CD4-positive, alpha-beta T cell (primary cell): ENCODE measurements around the gene PDGFA. TPM values are rescaled to one million over a fixed set of nuclear protein-coding genes. Genes with fewer than 3 reads are reported as not detected.

Experiments used
- ATAC-seq: fragments of 200-7000 bp; cut with Tn5 transposase; one replicate; pipeline ENCODE4 v1.10.0; 2022; ENCODE audit warnings: mild to moderate bottlenecking; ENCODE audit not compliant: poor library complexity
- CTCF ChIA-PET: fragments of 350-600 bp; sonication (Branson Sonifier 250); formaldehyde crosslinking; loops from one replicate; lab custom pipeline; 2021; ENCODE audit warnings: antibody characterized with exemption, inconsistent platforms; lab: Charles Lee
- POLR2A ChIA-PET: fragments of 350-600 bp; sonication (Branson Sonifier 250); formaldehyde crosslinking; loops from one replicate; lab custom pipeline; 2021; ENCODE audit warnings: antibody characterized with exemption, inconsistent platforms; lab: Charles Lee
- DNase-seq, 14 experiments: peaks; one replicate each; pipeline ENCODE4 v3.0.0-alpha.2; 2013 to 2020; ENCODE audit warnings: mixed read lengths in 2 of 14
- H3K27ac ChIP-seq, 2 donors: one replicate each; pipeline versions ENCODE4 v1.5.1 to v1.7.0; 2013; ENCODE audit warnings: low read length in 2 of 2, low read depth in 1 of 2, mild to moderate bottlenecking in 1 of 2
- H3K27me3 ChIP-seq, 2 experiments: 1 replicate in 1 of 2; 2 replicates in 1 of 2; pipeline versions ENCODE4 v1.6.1 to v1.7.0; 2013; ENCODE audit warnings: low read length in 2 of 2, control low read depth in 1 of 2, mild to moderate bottlenecking in 1 of 2, moderate library complexity in 1 of 2; ENCODE audit not compliant: insufficient read depth in 2 of 2, control insufficient read depth in 1 of 2
- H3K36me3 ChIP-seq: one replicate; pipeline ENCODE4 v1.6.1; 2013; ENCODE audit warnings: low read length, control low read depth; ENCODE audit not compliant: insufficient read depth
- H3K4me1 ChIP-seq: one replicate; pipeline ENCODE4 v1.6.1; 2013; ENCODE audit warnings: low read length, control low read depth; ENCODE audit not compliant: insufficient read depth
- H3K4me3 ChIP-seq: one replicate; pipeline ENCODE4 v1.5.1; 2013; ENCODE audit warnings: mild to moderate bottlenecking, low read length, moderate library complexity
- H3K9me3 ChIP-seq, 2 experiments: 1 replicate in 1 of 2; 2 replicates in 1 of 2; pipeline versions ENCODE4 v1.6.1 to v1.7.0; 2013; ENCODE audit warnings: low read length in 2 of 2, mild to moderate bottlenecking in 2 of 2, control low read depth in 1 of 2, moderate library complexity in 1 of 2; ENCODE audit not compliant: control insufficient read depth in 1 of 2, insufficient read depth in 1 of 2
- H3K27ac Mint-ChIP-seq: one replicate; pipeline ENCODE4 v1.8.0; 2020; ENCODE audit warnings: mixed read lengths
- H3K27me3 Mint-ChIP-seq: one replicate; pipeline ENCODE4 v1.8.0; 2021; ENCODE audit warnings: mixed read lengths
- H3K36me3 Mint-ChIP-seq: one replicate; pipeline ENCODE4 v1.8.0; 2021; ENCODE audit warnings: low read depth, mixed read lengths
- H3K4me1 Mint-ChIP-seq: one replicate; pipeline ENCODE4 v1.8.0; 2021; ENCODE audit warnings: low read depth, mixed read lengths
- H3K4me3 Mint-ChIP-seq: one replicate; pipeline ENCODE4 v1.8.0; 2020; ENCODE audit warnings: mild to moderate bottlenecking, mixed read lengths
- H3K9me3 Mint-ChIP-seq: one replicate; pipeline ENCODE4 v1.8.0; 2020; ENCODE audit warnings: mixed read lengths
- intact Hi-C, 2 experiments: fragments of 100-400 bp; cut with DNase I in 1 of 2; cut with micrococcal nuclease in 1 of 2; formaldehyde crosslinking; loops; one replicate each; pipeline versions ENCODE4 v1.15.1 to v1.9.0; 2023 to 2025; cut with DNase I, micrococcal nuclease
- total RNA-seq, 174 experiments: library from RNA in 2 of 174; stranded (reverse) in 2 of 174; gene quantifications; one replicate each; pipeline ENCODE4 v1.2.3 and lab custom pipeline; 2021 to 2026
- TF ChIP-seq, protein P1 (sequence below): fragments of 200-600 bp; IDR thresholded peaks from one replicate; pipeline ENCODE4 v1.8.0; 2022; ENCODE audit warnings: antibody characterized with exemption, mild to moderate bottlenecking

Gene PDGFA
- total RNA-seq, 2 experiments from 2014 or later = 0.55 to 0.70 TPM

GRCh38 chr7:447523-447922 lies 72.1 kb downstream of the PDGFA start:
- H3K9me3 Mint-ChIP-seq = no peaks in the 10 kb centered on the region
- ATAC-seq (no peak), DNase-seq (no peak)
- ChIA-PET POLR2A (no interaction called here), CTCF (interaction anchor here (1.3 kb wide), 1 partner anchor 40 kb away, joined by 3 read pairs; no protein-coding TSS in a partner anchor)
- H3K4me1 ChIP-seq = peaks cover 6% of the 10 kb centered on the region
- peaks cover 9% of the 10 kb centered on the region for H3K4me1 Mint-ChIP-seq
- H3K36me3 ChIP-seq = no peaks in the 10 kb centered on the region
- H3K36me3 Mint-ChIP-seq = no peaks in the 10 kb centered on the region
- H3K27ac ChIP-seq = no peak overlapping the region
- intact Hi-C loops = no loop called here
- H3K4me3 Mint-ChIP-seq = no peak overlapping the region
- H3K9me3 ChIP-seq = peaks cover 0 to 13% of the 10 kb centered on the region in 2 experiments
- TF ChIP-seq, protein P1, sequence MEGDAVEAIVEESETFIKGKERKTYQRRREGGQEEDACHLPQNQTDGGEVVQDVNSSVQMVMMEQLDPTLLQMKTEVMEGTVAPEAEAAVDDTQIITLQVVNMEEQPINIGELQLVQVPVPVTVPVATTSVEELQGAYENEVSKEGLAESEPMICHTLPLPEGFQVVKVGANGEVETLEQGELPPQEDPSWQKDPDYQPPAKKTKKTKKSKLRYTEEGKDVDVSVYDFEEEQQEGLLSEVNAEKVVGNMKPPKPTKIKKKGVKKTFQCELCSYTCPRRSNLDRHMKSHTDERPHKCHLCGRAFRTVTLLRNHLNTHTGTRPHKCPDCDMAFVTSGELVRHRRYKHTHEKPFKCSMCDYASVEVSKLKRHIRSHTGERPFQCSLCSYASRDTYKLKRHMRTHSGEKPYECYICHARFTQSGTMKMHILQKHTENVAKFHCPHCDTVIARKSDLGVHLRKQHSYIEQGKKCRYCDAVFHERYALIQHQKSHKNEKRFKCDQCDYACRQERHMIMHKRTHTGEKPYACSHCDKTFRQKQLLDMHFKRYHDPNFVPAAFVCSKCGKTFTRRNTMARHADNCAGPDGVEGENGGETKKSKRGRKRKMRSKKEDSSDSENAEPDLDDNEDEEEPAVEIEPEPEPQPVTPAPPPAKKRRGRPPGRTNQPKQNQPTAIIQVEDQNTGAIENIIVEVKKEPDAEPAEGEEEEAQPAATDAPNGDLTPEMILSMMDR = no peak
- H3K27me3 ChIP-seq = peaks cover 5 to 13% of the 10 kb centered on the region in 2 experiments
- no peak overlapping the region for H3K27ac Mint-ChIP-seq
- H3K4me3 ChIP-seq = no peak overlapping the region
- H3K27me3 Mint-ChIP-seq = peaks cover 5% of the 10 kb centered on the region

Other genes starting within 250 kb of the PDGFA start
- gene FOXL3, start 229.7 kb downstream of the PDGFA start, total RNA-seq = not detected
- 1 to 10 TPM; 4.8 to 6.1 TPM for gene DNAAF5, start 206.9 kb upstream of the PDGFA start, total RNA-seq
- 10 to 100 TPM; 18.8 to 19.5 TPM for gene PRKAR1B, start 207.4 kb upstream of the PDGFA start, total RNA-seq